H1 (cell line): ENCODE data around the gene AKT1. TPM values are rescaled to one million over a fixed set of nuclear protein-coding genes. Genes with fewer than 3 reads are reported as not detected.

Experiments used
- CTCF ChIA-PET: fragments of 300-600 bp; sonication (Branson Sonifier 250); formaldehyde crosslinking; loops from one replicate; lab custom pipeline; 2021; ENCODE audit not compliant: partially characterized antibody; lab: Charles Lee
- POLR2A ChIA-PET: fragments of 300-600 bp; sonication (Branson Sonifier 250); formaldehyde crosslinking; loops from one replicate; lab custom pipeline; 2021; ENCODE audit warnings: inconsistent platforms; ENCODE audit not compliant: partially characterized antibody; lab: Charles Lee
- DNase-seq, 2 experiments: peaks; one replicate each; pipeline versions ENCODE4 v3.0.0 to v3.0.0-alpha.2; 2010 to 2022; ENCODE audit warnings: low spot score in 2 of 2, low read depth in 1 of 2, mixed read lengths in 1 of 2
- FAIRE-seq: peaks from 2 replicates; lab custom pipeline; 2011; peaks lifted over from hg19 to GRCh38; lab: Jason Lieb, UNC
- H2AFZ ChIP-seq: 2 replicates; pipeline ENCODE4 v1.8.1; 2012; ENCODE audit warnings: low read length, inconsistent platforms
- H2AK5ac ChIP-seq: 2 replicates; pipeline ENCODE4 v1.6.1; 2013; ENCODE audit warnings: low read depth, low read length
- H2BK120ac ChIP-seq: replicated peaks from 2 replicates; pipeline ENCODE3; 2013; ENCODE audit warnings: low read depth, low read length, inconsistent platforms
- H2BK12ac ChIP-seq: 2 replicates; pipeline ENCODE4 v1.6.1; 2013; ENCODE audit warnings: low read depth, low read length
- H2BK15ac ChIP-seq: 2 replicates; pipeline ENCODE4 v1.6.1; 2013; ENCODE audit warnings: low read length
- H2BK20ac ChIP-seq: 2 replicates; pipeline ENCODE4 v1.6.1; 2013; ENCODE audit warnings: low read length
- H2BK5ac ChIP-seq: 2 replicates; pipeline ENCODE4 v1.6.1; 2013; ENCODE audit warnings: low read depth, low read length
- H3K14ac ChIP-seq: 2 replicates; pipeline ENCODE4 v1.6.1; 2013; ENCODE audit warnings: inconsistent platforms; ENCODE audit not compliant: insufficient read length
- H3K18ac ChIP-seq: 2 replicates; pipeline ENCODE4 v1.6.1; 2013; ENCODE audit warnings: low read length; ENCODE audit errors: extremely low read depth
- H3K23ac ChIP-seq: 2 replicates; pipeline ENCODE4 v1.6.1; 2013; ENCODE audit warnings: inconsistent platforms; ENCODE audit not compliant: insufficient read length
- H3K23me2 ChIP-seq: 2 replicates; pipeline ENCODE4 v1.6.1; 2013; ENCODE audit warnings: low read depth, low read length
- H3K27ac ChIP-seq: 2 replicates; pipeline ENCODE4 v1.6.1; 2011; ENCODE audit warnings: low read depth, low read length, inconsistent platforms
- H3K27me3 ChIP-seq, 4 experiments: replicated peaks in 1 of 4; 1 replicate in 1 of 4; 2 replicates in 3 of 4; pipeline versions ENCODE4 v1.6.1 to v1.8.1; 2011 to 2013; ENCODE audit warnings: low read length in 3 of 4, mild to moderate bottlenecking in 3 of 4, inconsistent platforms in 2 of 4, mixed read lengths in 2 of 4, moderate library complexity in 1 of 4; ENCODE audit not compliant: control insufficient read depth in 3 of 4, insufficient read depth in 3 of 4; ENCODE audit errors: extremely low read depth in 1 of 4
- H3K36me3 ChIP-seq, 4 experiments: 2 replicates each; pipeline versions ENCODE4 v1.6.1 to v1.8.1; 2011 to 2013; ENCODE audit warnings: mild to moderate bottlenecking in 4 of 4, low read length in 3 of 4, moderate library complexity in 2 of 4, control low read depth in 1 of 4, inconsistent platforms in 1 of 4; ENCODE audit not compliant: insufficient read depth in 4 of 4, control insufficient read depth in 2 of 4
- H3K4ac ChIP-seq: replicated peaks from 2 replicates; pipeline ENCODE3; 2013; ENCODE audit warnings: low read length, low read depth, mixed read lengths, inconsistent platforms; ENCODE audit not compliant: insufficient read length
- H3K4me1 ChIP-seq, 4 experiments: replicated peaks in 1 of 4; 1 replicate in 1 of 4; 2 replicates in 3 of 4; pipeline versions ENCODE4 v1.6.1 to v1.8.1; 2011 to 2013; ENCODE audit warnings: low read length in 3 of 4, inconsistent platforms in 2 of 4, mixed read lengths in 1 of 4; ENCODE audit not compliant: insufficient read depth in 4 of 4, control insufficient read depth in 3 of 4
- H3K4me2 ChIP-seq, 2 experiments: 2 replicates each; pipeline versions ENCODE4 v1.6.1 to v1.8.1; 2011 to 2013; ENCODE audit warnings: low read depth in 2 of 2, low read length in 2 of 2, control low read depth in 1 of 2, inconsistent platforms in 1 of 2, mild to moderate bottlenecking in 1 of 2; ENCODE audit not compliant: insufficient read depth in 1 of 2
- H3K4me3 ChIP-seq, 4 experiments: fragments of 200-600, 300-600 bp in 1 of 4; sonication (generic), shearing (Covaris generic), sonication (Bioruptor Twin) in 1 of 4; 2 replicates each; pipeline versions ENCODE4 v1.5.1 to v1.8.1; 2011 to 2016; ENCODE audit warnings: low read length in 4 of 4, low read depth in 3 of 4, control low read depth in 2 of 4, inconsistent platforms in 2 of 4, mild to moderate bottlenecking in 2 of 4, mixed read lengths in 1 of 4, moderate library complexity in 1 of 4; ENCODE audit not compliant: insufficient read depth in 2 of 4; ENCODE audit errors: extremely low read depth in 1 of 4
- H3K56ac ChIP-seq: replicated peaks from 2 replicates; pipeline ENCODE3; 2013; ENCODE audit warnings: low read depth, mild to moderate bottlenecking, mixed read lengths, low read length, inconsistent platforms; ENCODE audit not compliant: insufficient read length
- H3K79me1 ChIP-seq: 2 replicates; pipeline ENCODE4 v1.6.1; 2013; ENCODE audit warnings: low read depth, low read length, control low read depth
- H3K79me2 ChIP-seq, 2 experiments: 2 replicates each; pipeline versions ENCODE4 v1.6.1 to v1.8.1; 2012 to 2013; ENCODE audit warnings: low read length in 2 of 2, mild to moderate bottlenecking in 2 of 2, inconsistent platforms in 1 of 2; ENCODE audit not compliant: insufficient read depth in 2 of 2, control insufficient read depth in 1 of 2
- H3K9ac ChIP-seq, 4 experiments: replicated peaks in 1 of 4; 1 replicate in 1 of 4; 2 replicates in 3 of 4; pipeline versions ENCODE4 v1.6.1 to v1.8.1; 2011 to 2013; ENCODE audit warnings: low read depth in 3 of 4, low read length in 3 of 4, control low read depth in 2 of 4, mild to moderate bottlenecking in 2 of 4, moderate library complexity in 2 of 4, inconsistent platforms in 1 of 4; ENCODE audit errors: extremely low read depth in 1 of 4
- H3K9me3 ChIP-seq, 2 experiments: 2 replicates each; pipeline versions ENCODE4 v1.6.1 to v1.8.1; 2012 to 2013; ENCODE audit warnings: mild to moderate bottlenecking in 2 of 2, moderate library complexity in 2 of 2, control low read depth in 1 of 2, inconsistent platforms in 1 of 2, low read depth in 1 of 2, low read length in 1 of 2, mixed read lengths in 1 of 2; ENCODE audit not compliant: insufficient read depth in 2 of 2
- H4K20me1 ChIP-seq, 2 experiments: replicated peaks in 1 of 2; 2 replicates each; pipeline versions ENCODE3 to v1.8.1; 2011 to 2013; ENCODE audit warnings: inconsistent platforms in 2 of 2, low read length in 2 of 2, mild to moderate bottlenecking in 1 of 2; ENCODE audit not compliant: insufficient read depth in 2 of 2, control insufficient read depth in 1 of 2
- H4K5ac ChIP-seq: 2 replicates; pipeline ENCODE4 v1.6.1; 2013; ENCODE audit warnings: low read length, low read depth, mixed read lengths, inconsistent platforms; ENCODE audit not compliant: insufficient read length
- H4K8ac ChIP-seq: 2 replicates; pipeline ENCODE4 v1.8.0; 2013; ENCODE audit warnings: mild to moderate bottlenecking, moderate library complexity, low read length, inconsistent platforms; ENCODE audit not compliant: insufficient read depth; ENCODE audit errors: extremely low read depth
- H4K91ac ChIP-seq: replicated peaks from 2 replicates; pipeline ENCODE3; 2013; ENCODE audit warnings: low read length, mixed read lengths, inconsistent platforms; ENCODE audit not compliant: insufficient read length
- BRCA1 ChIP-seq: IDR thresholded peaks from 2 replicates; pipeline ENCODE4 v1.6.1; 2012; ENCODE audit warnings: low read depth, low read length, improper control_type of control experiment
- WGBS, 2 experiments: shearing (Covaris generic) in 1 of 2; methylation state at CpG; one replicate each; pipeline versions ENCODE4 v1.1.6 to v1.1.7; 2013 to 2015; ENCODE audit warnings: low lambda C conversion rate in 2 of 2, mixed read lengths in 2 of 2, inconsistent platforms in 1 of 2, low coverage in 1 of 2, missing lambda C conversion rate in 1 of 2; ENCODE audit not compliant: insufficient replicate concordance in 2 of 2, insufficient coverage in 1 of 2, insufficient read length in 1 of 2; ENCODE audit errors: extremely low coverage in 1 of 2, missing lambda C conversion rate in 1 of 2; 5-methylcytosine and 5-hydroxymethylcytosine counted together
- polyA plus RNA-seq, 7 experiments: library from polyadenylated mRNA; depleted of rRNA in 3 of 7; stranded (reverse) in 5 of 7; unstranded in 2 of 7; fragments of >200 nt in 5 of 7; fragments of 200-250 nt in 2 of 7; gene quantifications; 1 replicate in 5 of 7; 2 replicates in 1 of 7; 4 replicates in 1 of 7; pipeline versions ENCODE4 v1.2.1 to v1.2.3, GENCODE V29; 2011 to 2013; ENCODE audit warnings: missing spikeins in 2 of 7, mixed read lengths in 2 of 7
- total RNA-seq: library from RNA; stranded (reverse); fragmentation: NEBNext Ultra II Directional; extraction: Animal tissue kit (Norgen Biotek cat#: 25700); gene quantifications from 2 replicates; pipeline ENCODE4 v1.2.1, GENCODE V29; 2021

Gene AKT1
- total and polyA plus RNA-seq, 2 of the 8 experiments (the other 6 are each of a cell fraction or from before 2014, with no cell fraction given) = 68.1 to 71.5 TPM

DNA sequence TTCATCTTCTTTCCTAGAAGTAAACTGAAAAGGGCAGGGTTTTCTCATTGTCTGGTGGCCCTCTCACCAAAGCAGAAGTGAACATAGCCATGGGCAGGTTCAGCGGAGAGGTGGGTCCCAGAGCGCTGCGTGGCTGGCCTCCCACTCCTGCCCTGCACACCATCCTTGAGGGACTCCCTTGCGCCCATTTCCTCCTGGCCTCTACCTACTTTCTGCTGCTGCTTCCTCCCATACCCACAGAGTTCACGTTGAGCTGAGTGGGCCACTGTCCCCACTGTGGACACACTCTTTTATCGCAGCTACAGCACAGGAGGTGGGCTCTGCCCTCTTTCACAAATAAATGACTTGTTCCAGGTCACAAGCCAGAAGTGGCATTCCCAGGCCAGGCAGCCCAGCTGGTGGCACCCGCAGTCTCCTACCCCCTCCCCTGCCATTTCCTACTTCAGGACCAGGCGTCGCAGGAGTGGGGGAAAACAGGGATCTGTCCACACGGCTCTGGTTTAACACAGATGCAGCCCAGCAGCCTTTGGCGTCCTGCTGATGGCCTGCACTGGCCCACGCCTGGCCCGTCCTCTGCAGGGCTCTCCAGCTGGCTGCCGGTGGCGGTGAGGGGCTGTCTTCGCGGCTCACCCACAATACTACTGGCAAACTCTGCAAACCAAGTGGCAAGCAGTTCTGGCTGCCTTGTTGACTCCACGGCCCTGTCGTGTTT lies 37.7 kb downstream of the AKT1 start:
- H3K14ac ChIP-seq = no peak overlapping the region
- ChIA-PET POLR2A (interaction anchor here (2.4 kb wide), 1 partner anchor 9 kb away, joined by 11 read pairs; no protein-coding TSS in a partner anchor), CTCF (interaction anchor here (0.6 to 1.4 kb wide), 5 partner anchors 11 to 138 kb away, joined by 3 to 9 read pairs (median 4); partner anchors contain the start of gene ADSS1)
- H4K20me1 ChIP-seq = peaks cover 30 to 63% of the 10 kb centered on the region in 2 experiments
- H4K91ac ChIP-seq = no peak overlapping the region
- H3K27ac ChIP-seq = no peak overlapping the region
- H3K36me3 ChIP-seq = peaks cover 8 to 29% (median 23%) of the 10 kb centered on the region in 4 experiments; a peak in 7 of 8 replicates
- no peak overlapping the region for H3K23ac ChIP-seq
- H3K9ac ChIP-seq = no peak overlapping the region
- H2BK12ac ChIP-seq = no peak overlapping the region
- H4K5ac ChIP-seq = no peak overlapping the region
- no peaks in the 10 kb centered on the region for H3K27me3 ChIP-seq
- H3K23me2 ChIP-seq = peaks cover 5% of the 10 kb centered on the region; the same call in 1 of the 2 replicates
- H2BK20ac ChIP-seq = no peak overlapping the region
- H3K79me2 ChIP-seq = peaks cover 10 to 51% of the 10 kb centered on the region in 2 experiments; a peak in 3 of 4 replicates
- no peak overlapping the region for H3K4me2 ChIP-seq
- WGBS, 2 experiments = 91% methylated on average over 19 of the region's 19 CpGs; no CpG with 5 or more reads in 1 of the 2 experiments
- no peak overlapping the region for H4K8ac ChIP-seq
- DNase-seq = no peak
- no peak overlapping the region for H2BK120ac ChIP-seq
- no peak overlapping the region for H3K4me3 ChIP-seq
- H3K18ac ChIP-seq = no peak overlapping the region
- no peak overlapping the region for H2AK5ac ChIP-seq
- H3K4me1 ChIP-seq = peaks cover 0 to 14% (median 5%) of the 10 kb centered on the region in 4 experiments; a peak in 6 of 7 replicates
- no peak overlapping the region for H2BK5ac ChIP-seq
- FAIRE-seq = no peak
- H3K4ac ChIP-seq = no peak overlapping the region
- H3K56ac ChIP-seq = no peak overlapping the region
- H2BK15ac ChIP-seq = no peak overlapping the region
- no peak overlapping the region for H2AFZ ChIP-seq
- no peaks in the 10 kb centered on the region for H3K9me3 ChIP-seq
- peaks cover 38% of the 10 kb centered on the region for H3K79me1 ChIP-seq
- TF ChIP-seq BRCA1 = no peak
